HG03196 (cell line): ENCODE results near the gene ARRDC1.
"Not testable (repeated sequence)": the region's sequence is repeated elsewhere in the genome, so short reads cannot be mapped to it uniquely, and the experiment has no call there.

ENCODE experiments used
- ATAC-seq: cut with Tn5 transposase; IDR thresholded peaks from one replicate; pipeline ENCODE4 v1.9.1; 2021; ENCODE audit not compliant: unreplicated experiment

The ARRDC1 gene

DNA sequence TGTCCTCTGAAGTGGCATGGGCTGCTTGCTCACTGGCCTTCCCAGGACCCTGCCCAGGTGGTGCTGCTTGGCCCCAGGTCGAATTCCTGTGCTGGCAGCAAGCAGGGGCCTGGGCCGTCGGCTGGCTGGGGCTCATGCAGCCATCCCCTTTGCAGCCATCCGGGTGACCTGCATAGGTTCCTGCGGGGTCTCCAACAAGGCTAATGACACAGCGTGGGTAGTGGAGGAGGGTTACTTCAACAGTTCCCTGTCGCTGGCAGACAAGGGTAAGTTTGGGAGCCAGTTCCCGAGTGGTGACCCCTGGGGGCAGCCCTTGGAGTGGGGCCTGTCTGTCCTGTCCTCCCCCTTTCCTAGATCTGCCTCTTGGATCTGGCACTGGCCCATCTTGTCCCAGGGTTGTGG lies 7.3 kb downstream of the ARRDC1 start:
- ATAC-seq = no peak

DNA sequence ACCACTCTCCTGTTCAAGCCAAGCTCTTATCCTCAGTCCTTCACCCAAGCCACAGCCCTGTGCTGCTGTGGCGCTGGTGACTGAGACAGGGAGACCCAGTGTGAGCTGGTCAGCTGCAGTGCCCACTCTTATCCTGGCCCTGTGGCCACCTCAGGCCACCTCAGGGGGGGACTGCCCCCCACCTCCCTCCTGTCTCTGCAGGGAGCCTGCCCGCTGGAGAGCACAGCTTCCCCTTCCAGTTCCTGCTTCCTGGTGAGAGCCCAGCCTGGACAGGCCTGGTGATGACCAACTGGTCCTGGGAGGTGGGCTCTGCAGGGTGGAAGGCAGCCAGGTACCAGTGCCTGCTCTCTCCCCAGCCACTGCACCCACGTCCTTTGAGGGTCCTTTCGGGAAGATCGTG lies 7.8 kb downstream of the ARRDC1 start:
- ATAC-seq = no peak

DNA sequence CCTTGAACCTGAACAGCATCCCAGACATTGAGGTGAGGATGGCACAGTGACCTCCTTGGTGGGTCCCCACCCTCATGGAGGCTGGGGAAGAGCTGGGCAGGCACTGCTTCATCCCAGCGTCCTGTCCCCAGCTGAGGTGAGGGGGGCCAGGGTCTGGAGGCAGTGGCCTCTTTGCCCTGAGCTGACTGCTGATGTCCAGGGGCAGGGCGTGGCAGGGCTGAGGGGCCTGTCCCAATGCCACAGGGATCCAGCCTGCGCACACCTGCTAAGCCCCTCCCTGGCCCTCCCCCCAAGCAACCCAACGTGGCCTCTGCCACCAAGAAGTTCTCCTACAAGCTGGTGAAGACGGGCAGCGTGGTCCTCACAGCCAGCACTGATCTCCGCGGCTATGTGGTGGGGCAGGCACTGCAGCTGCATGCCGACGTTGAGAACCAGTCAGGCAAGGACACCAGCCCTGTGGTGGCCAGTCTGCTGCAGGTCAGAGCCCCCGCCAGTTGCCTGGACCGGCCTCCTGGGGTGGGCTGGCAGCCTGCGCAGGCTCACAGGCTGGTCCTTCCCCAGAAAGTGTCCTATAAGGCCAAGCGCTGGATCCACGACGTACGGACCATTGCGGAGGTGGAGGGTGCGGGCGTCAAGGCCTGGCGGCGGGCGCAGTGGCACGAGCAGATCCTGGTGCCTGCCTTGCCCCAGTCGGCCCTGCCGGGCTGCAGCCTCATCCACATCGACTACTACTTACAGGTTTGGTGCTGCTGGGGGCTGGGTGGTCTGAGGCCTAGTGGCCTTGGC lies 8.4 kb downstream of the ARRDC1 start:
- no peak for ATAC-seq

DNA sequence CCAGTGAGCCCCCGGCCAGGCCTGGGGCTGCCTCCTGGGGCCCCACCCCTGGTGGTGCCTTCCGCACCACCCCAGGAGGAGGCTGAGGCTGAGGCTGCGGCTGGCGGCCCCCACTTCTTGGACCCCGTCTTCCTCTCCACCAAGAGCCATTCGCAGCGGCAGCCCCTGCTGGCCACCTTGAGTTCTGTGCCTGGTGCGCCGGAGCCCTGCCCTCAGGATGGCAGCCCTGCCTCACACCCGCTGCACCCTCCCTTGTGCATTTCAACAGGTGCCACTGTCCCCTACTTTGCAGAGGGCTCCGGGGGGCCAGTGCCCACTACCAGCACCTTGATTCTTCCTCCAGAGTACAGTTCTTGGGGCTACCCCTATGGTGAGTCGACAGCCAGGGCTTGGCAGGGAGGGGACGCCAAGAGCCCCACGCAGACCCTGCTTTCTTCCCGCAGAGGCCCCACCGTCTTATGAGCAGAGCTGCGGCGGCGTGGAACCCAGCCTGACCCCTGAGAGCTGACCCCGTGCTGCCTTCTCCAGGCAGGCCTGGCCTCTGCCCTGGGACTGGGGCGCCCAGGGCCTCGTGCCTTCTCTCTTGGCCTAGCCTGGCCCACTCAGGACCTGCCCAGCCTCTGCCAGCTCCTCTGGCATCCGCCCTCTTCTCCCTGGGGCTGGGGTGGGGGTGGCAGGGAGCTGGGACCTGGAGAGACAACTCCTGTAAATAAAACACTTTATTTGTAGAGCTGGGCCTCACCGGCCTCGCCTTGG lies 9.3 kb downstream of the ARRDC1 start:
- no peak for ATAC-seq

DNA sequence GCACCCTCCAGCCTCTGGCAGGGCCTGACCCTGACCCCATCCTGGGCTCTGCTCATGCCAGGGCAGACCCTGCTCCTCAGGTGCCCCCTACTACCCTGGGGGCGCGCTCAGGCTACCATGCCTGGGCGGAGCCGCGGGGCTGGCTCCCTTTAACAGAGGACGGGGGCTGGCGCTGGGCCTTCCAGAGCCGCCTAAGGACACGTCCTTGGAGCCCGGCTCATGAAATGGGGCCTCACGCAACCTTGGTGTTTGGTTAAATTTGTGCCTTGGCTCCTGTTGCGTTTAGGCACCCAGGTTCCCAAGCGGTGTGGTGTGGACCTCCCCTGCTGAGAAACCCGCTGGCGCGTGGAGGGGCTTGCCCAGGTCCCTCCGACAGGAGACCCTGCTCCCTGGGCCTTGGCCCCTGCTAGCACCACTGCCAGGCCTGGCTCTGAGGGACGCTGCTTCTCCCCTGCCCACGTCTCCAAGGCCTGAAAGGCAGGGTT lies 9.9 kb downstream of the ARRDC1 start:
- no peak for ATAC-seq

DNA sequence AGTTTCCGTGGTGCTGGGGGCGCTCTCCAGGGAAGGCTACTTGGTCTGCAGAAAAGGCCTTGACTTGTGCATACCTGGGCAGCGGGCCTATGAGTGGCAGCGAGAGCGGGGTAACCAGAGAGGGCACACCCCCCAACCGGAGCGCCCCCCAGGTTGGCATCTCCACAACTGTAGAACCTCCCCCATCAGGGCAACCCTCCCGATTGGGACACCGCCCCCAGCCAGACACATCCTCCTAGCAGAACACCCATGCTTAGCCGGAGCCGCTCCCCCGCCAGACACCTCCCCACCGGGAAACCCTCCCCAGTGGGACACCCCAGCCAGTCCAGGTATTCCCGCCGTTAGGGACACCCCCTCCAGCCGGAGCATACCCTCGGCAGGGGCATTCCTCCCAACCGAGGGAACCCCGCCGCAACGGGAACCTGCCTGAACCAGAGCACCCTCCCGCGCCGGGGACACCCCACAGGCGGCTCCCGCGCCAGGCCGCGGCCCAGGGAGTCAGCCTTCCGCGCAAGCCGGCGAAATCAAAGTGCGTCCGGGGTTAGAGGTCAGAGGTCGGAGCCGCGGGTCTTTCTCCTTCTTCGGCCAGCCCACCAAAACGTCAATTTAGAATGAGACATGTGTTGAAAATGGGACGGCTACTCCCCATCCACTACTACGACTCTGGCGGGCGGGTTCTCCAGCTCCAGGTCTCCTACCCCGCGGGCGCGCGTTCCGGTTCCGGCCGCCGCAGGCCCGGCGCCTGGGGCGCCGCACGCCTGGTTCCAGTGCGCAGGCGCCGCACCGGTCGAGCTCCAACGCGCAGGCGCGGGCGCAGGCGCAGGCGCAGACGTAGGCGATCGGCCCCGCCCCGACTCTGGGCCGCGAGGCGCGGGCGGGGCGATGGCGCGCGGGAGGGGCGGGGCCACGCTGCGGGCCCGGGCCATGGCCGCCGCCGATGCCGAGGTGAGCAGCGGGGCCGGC lies 12.9 kb downstream of the ARRDC1 start, which contains the start of gene EHMT1:
Gene EHMT1, plus strand, starts transcription at position 901 of the 963 bp plus-strand sequence. Its CDS starts 24 bp downstream, at position 925.
- ATAC-seq = peak; percentile 59

DNA sequence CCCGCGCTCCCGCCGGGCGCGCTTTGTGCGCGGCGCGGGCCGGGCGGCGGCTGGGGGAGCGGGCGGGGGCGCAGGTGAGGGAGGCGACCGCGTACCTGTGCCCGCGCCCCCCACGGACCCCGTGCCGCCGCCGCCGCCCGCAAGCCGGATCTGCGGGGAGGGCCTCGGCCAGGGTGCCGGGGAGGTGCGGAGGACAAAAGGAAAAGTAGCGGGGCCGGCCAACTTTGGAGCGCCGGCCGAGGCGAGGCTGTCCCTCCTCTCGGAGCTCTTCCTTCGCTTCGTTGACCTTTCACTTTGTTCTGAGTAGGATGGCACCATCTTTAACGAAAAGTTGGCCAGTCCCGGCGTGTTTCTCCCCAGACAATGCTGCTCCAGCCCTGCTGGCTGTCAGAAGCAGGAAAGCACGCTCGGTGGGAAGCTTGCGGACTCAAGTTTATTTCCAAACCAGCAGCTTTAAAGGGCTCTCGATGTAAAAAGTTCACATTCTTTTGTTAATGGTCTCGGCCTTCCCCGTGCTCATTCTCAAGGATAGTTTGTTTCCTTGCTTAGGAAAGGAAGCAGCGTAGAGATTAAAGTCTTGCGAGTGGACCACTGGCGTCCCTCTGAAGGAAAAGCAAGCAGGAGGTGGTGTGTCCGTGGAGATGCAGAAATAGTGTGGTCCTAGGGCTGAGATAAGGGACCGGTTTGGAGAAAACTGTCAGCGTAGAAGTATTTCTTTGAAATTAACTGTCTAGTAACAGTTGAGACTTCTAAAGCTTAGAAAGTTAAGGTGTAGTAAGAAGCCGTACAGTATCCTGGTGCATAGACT lies 14.0 kb downstream of the ARRDC1 start:
- ATAC-seq = peak; percentile 17

DNA sequence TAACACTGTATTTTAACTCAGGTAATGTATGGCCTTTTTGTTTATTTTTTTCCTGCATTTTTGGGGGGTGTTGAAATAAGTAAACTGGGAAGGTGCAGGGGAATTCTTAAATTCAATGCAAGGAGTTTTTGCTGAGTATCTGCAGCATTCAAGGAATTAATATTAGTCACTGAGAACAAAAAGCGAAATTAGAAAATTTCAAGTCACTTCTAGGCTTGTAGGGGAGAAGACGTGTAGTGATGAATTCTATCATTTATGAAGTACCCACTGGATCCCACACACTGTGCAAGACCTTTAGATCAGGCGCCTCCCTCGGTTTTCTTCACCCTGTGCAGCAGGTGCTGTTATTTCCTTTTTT lies 14.5 kb downstream of the ARRDC1 start:
- no peak for ATAC-seq

DNA sequence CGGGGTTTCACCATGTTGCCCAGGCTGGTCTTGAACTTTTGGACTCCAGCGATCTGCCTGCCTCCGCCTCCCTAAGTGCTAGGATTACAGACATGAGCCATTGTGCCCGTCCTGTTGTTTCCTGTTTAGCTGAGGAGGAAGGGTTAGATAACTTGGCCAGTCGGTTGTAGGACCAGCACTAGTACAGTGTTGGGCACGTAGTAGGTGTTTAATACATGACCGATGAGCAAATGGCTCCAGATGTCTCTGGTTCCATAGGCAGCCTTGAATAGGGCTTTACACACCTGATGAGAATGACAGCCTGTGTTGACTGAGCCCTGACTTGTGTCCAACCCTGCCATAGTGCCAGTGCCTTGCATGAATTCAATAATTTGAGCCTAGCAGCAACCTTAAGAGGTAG lies 15.1 kb downstream of the ARRDC1 start:
- ATAC-seq = no peak

DNA sequence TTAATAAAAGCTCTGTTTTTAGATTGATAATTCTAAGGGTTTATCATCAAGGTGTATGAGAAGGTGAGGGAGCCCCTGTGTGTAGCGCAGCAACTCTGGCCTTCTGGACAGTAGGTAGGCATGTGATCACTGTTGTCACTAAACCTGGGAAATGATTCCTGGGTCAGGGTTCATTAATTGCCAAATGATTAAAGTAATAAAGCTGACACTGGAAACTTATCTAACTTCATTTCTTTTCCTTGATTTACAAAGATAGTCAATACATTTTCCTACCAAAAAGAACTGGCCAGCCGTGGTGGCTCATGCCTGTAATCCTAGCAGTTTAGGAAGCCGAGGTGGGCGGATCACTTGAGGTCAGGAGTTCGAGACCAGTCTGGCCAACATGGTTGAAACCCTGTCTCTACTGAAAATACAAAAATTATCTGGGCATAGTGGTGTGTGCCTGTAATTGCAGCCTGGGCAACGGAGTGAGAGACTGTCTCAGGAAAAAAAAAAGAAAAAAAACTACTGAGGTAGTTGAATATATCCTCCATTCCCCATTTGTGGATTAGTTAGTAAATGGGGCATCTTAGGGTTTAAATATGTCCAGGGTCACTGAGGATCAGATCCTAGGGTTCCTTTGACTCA lies 15.8 kb downstream of the ARRDC1 start:
- ATAC-seq = no peak

DNA sequence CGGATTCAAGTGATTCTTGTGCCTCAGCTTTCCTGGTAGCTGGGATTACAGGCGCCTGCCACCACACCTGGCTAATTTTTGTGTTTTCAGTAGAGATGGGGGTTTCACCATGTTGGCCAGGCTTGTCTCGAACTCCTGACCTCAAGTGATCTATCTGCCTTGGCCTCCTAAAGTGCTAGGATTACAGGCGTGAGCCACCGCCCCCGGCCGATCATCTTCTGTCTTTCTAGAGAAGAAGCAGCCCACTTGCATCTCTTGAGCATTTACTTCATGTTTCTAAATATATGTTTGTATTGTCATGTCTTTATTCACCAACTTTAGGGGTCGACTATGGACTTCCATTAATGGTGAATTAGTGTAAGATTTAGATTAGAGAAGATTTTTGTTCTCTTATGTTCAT lies 16.7 kb downstream of the ARRDC1 start:
- not testable (repeated sequence) for ATAC-seq

DNA sequence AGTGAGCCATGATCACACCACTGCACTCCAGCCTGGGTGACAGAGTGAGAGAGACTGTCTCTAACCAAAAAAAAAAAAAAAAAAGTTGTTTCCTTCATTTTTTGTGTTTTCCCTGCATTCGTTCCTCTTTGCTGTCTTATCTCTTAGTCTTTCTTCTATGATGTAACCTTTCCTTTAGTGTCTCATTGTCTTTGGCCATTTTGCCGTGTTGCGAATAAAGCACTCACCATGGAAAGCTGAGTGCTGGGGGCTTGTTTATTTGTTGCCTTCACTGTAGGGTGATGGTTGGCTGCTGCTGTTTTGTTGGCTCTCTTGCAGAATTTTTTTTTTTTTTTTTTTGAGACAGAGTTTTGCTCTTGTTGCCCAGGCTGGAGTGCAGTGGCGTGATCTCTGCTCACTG lies 21.0 kb downstream of the ARRDC1 start:
- no peak for ATAC-seq

DNA sequence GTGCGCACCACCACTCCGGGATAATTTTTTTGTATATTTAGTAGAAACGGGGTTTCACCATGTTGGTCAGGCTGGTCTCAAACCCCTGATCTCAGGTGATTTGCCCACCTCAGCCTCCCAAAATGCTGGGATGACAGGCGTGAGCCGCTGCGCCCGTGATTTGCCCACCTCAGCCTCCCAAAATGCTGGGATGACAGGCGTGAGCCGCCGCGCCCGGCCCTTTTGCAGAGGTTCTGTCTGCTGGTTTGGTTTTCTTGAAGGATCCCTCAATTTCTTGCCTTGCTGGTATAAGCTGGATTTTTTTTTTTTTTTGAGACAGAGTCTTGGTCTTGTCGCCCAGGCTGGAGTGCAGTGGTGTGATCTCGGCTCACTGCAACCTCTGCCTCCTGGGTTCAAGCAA lies 21.9 kb downstream of the ARRDC1 start:
- ATAC-seq = not testable (repeated sequence)

DNA sequence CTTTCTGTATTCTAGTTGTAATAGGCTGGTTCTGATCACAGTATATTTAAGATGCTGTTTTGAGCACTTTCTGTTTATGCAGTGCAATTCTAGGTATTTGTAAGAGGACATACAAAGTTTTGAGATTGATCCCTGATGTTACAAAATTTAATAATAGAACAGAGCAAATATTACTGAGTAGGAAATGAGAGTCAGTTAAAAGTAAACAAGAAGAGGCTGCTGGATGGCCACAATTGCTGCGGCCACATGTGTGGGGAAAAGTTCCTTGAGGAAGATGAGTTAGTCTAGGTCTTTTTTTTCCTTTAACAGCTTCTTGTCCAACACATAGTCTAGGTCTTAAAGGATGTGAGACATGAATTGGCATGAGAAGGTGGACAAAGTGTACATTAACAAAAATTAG lies 24.6 kb downstream of the ARRDC1 start:
- ATAC-seq = no peak

DNA sequence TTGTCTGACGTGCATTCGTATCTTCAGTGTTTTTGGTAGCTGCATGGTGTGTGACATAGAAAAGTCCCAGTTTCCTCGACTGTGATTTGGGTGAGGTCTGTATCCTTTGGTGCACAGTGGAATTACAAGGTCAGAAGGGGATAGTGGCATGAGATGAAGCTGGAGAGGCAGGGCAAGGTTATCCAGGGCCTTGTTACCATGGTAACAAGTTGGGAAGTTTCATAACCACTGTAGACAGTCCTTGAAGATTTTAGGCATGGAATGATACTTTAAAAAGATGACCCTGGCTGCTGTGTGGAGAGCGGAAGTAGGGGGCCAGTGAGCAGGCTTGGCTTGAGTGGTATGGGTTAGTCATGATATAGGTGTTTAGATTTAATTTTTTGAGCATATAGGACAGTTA lies 25.2 kb downstream of the ARRDC1 start:
- ATAC-seq = no peak

DNA sequence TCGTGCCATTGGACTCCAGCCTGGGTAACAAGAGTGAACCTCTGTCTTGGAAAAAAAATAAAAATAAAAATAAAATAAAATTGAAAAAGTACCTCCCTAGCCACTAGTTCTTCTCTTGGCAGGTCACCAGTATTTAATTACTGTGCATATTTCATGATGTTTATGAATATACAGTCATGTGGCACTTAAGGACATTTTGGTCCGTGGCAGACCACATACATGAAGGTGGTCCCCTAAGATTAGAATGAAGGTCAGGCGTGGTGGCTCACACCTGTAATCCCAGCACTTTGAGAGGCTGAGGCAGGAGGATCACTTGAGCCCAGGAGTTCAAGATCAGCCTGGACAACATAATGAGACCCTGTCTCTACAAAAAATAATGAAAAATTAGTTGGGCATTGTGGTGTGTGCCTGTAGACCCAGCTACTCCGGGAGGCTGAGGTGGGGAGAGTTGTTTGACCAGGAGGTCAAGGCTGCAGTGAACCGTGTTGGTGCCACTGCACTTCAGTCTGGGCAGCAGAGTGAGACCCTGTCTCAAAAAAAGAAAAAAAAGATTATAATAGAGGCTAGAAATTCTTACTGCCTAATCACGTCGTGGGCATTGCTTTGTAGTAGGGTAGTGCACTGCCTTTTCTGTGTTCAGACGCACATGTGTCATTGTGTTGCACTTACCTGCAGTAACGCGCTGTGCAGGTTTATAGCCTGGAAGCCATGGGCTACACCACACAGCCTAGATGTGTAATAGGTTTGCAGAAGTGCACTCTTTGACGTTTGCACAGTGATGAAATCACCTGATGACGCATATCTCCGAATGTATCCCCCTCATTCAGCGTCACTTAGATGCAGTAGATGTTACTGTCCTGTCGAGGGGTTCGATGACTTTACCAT lies 26.1 kb downstream of the ARRDC1 start:
- ATAC-seq = no peak

DNA sequence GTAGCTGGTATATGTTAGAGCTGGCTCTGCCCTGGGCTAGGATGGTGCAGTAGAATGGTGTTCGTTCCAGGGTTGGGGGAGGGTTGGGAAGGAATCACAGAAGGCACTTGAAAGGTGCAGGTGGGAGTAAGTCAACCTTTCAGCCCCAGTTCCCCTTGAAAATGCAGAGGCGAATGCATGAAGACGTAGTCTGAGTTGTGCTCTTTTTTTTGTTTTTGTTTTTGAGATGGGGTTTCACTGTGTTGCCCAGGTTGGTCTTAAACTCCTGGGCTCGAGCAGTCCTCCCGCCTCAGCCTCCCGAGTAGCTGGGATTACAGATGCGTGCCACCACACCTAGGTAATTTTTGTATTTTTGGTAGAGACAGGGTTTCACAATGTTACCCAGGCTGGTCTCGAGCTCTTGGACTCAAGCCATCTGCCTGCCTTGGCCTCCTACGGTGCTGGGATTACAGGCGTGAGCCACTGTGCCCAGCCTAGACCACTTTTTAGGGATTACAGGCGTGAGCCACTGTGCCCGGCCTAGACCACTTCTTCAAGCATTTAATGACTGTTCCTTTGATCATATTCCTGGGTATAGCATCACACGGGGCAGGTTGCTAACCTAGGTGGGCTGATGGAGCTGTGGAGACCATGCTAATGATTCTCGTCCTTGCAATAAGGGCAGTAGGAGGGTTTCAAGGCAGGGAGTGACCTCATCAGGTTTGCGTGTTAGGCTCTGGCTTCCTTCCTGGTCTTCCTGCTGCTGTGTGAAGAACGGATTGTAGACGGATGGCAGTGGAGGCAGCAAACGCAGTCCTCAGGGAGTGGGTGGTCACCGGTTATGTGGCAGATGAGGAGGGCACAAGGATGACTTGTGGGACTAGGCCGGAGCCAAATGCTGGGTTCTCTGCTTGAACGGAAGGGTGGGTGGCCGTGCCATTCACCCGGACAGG lies 27.0 kb downstream of the ARRDC1 start:
- no peak for ATAC-seq

DNA sequence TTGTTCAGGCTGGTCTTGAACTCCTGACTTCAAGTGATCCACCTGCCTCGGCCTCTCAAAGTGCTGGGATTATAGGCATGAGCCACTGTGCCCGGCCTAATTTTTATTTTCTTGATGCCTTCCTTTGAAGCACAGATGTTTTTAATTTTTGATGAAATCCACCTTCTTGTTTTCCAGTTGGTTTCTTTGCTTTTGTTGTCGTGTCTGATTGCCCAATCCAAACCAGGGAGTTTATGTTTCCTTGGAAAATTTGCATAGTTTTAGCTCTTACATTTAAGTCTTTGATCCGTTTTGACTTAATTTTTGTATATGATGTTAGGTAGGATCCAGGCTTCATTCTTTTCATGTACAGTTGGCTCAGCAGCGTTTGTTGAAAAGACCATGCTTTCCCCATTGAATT lies 28.5 kb downstream of the ARRDC1 start:
- ATAC-seq = no peak
